ENCODE data around the gene LAD1.

LAD1 gene

DNA sequence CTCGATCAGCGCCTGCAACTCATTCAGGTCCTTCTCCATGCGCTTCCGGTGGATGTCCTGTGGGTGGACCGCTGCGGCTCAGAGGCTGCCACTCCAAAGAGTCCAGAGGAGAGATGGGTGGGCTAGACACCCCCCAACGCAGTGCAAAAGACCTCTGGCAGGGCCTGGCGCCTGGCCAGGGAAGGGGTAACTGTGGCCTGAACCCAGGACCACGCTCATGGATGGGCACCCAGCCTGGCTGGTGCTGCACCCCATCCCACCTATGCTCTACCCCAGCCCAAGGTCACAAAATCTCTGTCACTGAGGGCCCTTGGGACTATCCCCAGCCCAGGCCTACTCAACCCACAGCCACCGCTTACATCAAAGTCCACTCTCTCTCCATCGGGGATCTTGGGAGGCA is 33.9 kb downstream of the LAD1 start:
- DNase-seq (ENCODE audit: low spot score), result no peak
- TF ChIP-seq, protein P1, sequence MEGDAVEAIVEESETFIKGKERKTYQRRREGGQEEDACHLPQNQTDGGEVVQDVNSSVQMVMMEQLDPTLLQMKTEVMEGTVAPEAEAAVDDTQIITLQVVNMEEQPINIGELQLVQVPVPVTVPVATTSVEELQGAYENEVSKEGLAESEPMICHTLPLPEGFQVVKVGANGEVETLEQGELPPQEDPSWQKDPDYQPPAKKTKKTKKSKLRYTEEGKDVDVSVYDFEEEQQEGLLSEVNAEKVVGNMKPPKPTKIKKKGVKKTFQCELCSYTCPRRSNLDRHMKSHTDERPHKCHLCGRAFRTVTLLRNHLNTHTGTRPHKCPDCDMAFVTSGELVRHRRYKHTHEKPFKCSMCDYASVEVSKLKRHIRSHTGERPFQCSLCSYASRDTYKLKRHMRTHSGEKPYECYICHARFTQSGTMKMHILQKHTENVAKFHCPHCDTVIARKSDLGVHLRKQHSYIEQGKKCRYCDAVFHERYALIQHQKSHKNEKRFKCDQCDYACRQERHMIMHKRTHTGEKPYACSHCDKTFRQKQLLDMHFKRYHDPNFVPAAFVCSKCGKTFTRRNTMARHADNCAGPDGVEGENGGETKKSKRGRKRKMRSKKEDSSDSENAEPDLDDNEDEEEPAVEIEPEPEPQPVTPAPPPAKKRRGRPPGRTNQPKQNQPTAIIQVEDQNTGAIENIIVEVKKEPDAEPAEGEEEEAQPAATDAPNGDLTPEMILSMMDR (IDR thresholded peaks at IDR 0.05; ENCODE audit: extremely low read depth, insufficient read depth, missing control alignments), result no peak
- in situ Hi-C loops (cut with MboI; ENCODE audit: low pct_unique_long_range_greater_than_20kb, low sequenced_read_pairs, unreplicated experiment), result no loop called here

DNA sequence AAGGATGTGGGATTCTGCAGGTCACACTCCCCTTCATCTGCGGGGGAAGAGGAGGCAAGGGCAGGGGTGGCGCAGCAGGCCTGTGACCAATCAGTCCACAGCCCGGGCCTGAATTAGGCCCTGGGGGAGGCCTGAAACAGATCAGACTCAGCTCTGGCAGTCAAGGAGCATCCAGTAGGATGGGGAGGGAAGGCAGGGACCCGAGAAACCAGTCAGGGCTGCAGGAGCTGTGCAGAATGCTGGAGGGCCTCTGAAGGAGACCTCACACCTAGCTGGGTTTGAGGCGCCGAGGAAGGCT is 34.4 kb downstream of the LAD1 start:
- DNase-seq (ENCODE audit: low spot score), result no peak
- TF ChIP-seq, protein P1 (IDR thresholded peaks at IDR 0.05; ENCODE audit: extremely low read depth, insufficient read depth, missing control alignments), result no peak
- in situ Hi-C loops (cut with MboI; ENCODE audit: low pct_unique_long_range_greater_than_20kb, low sequenced_read_pairs, unreplicated experiment), result no loop called here

DNA sequence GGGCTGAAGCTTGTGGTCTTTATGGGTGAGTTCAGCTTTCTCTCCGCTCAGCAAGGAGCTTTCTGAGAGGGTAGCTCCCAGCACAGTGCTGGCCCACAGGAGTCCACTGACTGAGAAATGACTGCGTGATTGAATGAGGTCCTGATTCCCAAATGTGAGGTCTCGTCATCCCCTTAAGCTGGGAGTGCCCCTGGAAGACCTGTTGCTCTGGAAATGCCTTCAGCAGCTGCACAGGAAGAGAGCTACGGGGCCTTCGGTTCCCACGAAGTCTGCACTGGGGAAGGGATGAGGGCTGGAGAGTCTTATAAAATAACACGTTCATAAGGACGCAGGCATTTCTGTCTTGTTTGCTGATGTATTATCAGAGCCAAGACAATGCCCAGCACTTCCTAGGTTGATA is 35.7 kb downstream of the LAD1 start:
- TF ChIP-seq, protein P1 (IDR thresholded peaks at IDR 0.05; ENCODE audit: extremely low read depth, insufficient read depth, missing control alignments), result no peak

DNA sequence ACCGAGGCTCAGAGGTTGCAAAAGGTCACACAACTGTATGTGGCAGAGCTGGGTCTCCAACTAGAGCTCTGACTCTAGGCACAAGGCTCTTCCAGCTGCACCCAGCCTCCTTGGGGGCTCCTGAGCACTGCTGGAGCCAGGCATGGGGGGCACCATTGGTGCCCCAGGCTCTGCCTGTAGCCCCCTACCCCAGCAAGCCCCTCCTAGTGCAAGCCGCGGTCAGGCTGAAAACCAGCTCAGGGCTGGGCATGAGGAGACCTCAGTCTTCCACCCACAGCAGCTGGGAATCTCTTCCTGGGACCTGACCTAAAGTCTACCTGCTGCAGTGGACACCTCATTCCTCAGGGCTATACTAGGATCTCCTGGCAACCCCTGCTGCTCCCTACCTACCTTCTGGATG is 36.2 kb downstream of the LAD1 start:
- in situ Hi-C loops (cut with MboI; ENCODE audit: low pct_unique_long_range_greater_than_20kb, low sequenced_read_pairs, unreplicated experiment), result no loop called here
- TF ChIP-seq, protein P1 (IDR thresholded peaks at IDR 0.05; ENCODE audit: extremely low read depth, insufficient read depth, missing control alignments), result no peak
- no peak for DNase-seq (ENCODE audit: low spot score)

More for the DNA sequence above, 35.7 kb downstream of the LAD1 start:
- in situ Hi-C loops (cut with MboI; ENCODE audit: low pct_unique_long_range_greater_than_20kb, low sequenced_read_pairs, unreplicated experiment), result no loop called here
- DNase-seq (ENCODE audit: low spot score), result no peak

DNA sequence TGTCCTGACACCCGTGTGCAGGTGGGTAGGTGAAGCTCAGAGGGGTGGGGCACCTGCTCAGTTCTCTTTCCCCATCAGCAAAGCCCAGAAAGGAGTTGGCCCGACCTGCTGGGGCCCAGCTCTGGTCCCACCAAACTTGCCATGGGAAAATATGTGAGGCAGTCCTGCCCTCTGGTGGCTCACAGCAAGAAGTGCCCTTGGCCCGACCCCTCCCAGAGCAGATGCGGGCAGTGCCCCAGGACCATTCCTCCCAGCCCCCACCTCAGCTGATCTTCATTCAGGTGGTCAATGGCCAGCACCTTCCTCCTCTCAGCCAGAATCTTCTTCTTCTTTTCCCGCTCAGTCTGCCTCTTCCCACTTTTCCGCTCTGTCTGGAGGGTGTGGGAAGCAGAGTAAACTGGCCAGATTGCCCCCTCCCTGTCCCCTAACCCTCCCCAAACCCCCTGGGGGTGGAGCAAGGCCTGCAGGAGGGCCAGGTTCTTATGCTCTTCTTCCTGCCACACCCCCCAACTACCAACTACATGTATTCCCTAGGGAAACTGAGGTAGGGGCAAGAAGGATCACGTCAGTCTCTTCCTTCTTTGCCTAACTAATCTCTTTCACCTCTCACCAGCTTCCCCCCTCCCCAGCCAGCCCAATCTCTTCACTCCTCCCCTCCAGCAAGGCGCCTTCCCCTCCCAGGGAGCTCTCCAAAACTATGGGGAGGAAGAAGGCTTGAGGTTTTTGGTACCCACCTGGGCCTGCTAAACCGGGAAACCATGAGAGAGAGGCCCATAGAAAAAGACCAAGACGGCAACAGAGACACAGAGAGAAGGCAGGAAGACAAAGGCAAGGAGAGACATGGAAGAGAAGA is 37.2 kb downstream of the LAD1 start:
- TF ChIP-seq, protein P1 (IDR thresholded peaks at IDR 0.05; ENCODE audit: extremely low read depth, insufficient read depth, missing control alignments), result peak; percentile 82
- DNase-seq (ENCODE audit: low spot score), result peak; percentile 87
- in situ Hi-C loops (cut with MboI; ENCODE audit: low pct_unique_long_range_greater_than_20kb, low sequenced_read_pairs, unreplicated experiment), result no loop called here

DNA sequence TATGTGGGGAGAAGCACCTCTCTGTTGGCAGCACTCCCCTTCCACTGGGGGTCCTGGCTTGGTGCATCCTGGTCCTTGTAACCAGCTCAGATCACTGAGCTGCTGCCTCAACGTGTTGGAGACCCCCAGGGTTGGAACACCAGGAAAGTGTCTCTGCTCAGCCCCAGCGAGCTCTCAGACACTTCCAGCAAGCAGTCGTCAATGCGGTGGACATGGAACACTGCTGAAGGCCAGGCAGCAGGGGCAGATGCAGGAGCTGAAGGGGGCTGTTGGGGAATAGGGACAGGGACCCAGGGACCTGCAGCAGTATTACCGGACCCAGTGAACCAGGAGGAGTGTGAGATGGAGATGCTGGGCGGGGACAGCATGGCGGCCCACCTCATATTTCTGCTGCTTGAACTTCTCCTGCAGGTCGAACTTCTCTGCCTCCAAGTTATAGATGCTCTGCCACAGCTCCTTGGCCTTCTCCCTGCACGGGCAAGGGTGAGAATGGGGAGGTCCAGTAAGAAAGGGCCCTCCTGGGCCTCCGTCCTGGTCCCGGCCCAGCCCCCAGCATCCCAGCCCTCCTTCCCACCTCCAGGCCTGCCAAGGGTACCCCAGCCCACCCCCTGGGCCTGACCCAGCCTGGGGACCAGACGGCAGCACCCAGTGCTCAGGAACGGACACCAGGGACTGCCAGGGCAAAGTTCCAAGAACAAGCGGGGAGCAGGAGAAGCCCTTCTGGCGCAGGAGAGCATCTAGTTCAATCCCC is 38.0 kb downstream of the LAD1 start:
- DNase-seq (ENCODE audit: low spot score), result no peak
- TF ChIP-seq, protein P1 (IDR thresholded peaks at IDR 0.05; ENCODE audit: extremely low read depth, insufficient read depth, missing control alignments), result no peak
- in situ Hi-C loops (cut with MboI; ENCODE audit: low pct_unique_long_range_greater_than_20kb, low sequenced_read_pairs, unreplicated experiment), result no loop called here
